ENCODE measurements around the gene RANBP3.
"Not testable (repeated sequence)": the region's sequence is repeated elsewhere in the genome, so short reads cannot be mapped to it uniquely, and the experiment has no call there.

The RANBP3 gene

GRCh38 chr19:6007866-6008265, 29.9 kb upstream of the RANBP3 start:
- DNase-seq (ENCODE audit: low read depth in 2 of 2), result no peak

- no peak for DNase-seq (ENCODE audit: low read depth in 2 of 2)
Observed at GRCh38 chr19:6006896-6007295, 29.0 kb upstream of the RANBP3 start.

GRCh38 chr19:6006070-6006446, 28.1 kb upstream of the RANBP3 start:
- DNase-seq (ENCODE audit: low read depth in 2 of 2), result not testable (repeated sequence)

- no peak for DNase-seq (ENCODE audit: low read depth in 2 of 2)
Observed at GRCh38 chr19:6005321-6006069, 27.6 kb upstream of the RANBP3 start.

DNA sequence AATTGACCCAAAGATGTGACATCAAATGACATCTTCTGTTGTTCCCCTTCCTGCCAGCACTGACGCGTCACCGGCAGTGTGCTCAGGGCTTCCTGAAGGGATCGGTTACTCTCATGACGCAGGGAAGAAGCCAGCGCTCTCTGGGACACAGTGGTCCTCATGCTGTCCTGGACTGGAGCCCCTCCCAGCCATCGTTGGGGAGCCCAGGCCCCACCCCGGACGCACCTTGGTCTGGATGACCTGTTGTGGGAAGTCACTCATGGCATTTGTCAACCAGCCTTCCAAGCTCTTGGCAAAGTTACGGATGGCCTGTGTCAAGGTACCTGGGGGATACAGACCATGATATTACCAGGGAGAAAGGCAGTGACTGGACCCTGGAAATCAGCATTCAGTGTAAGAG, 26.0 kb upstream of the RANBP3 start:
- DNase-seq (ENCODE audit: low read depth in 2 of 2), result no peak

DNA sequence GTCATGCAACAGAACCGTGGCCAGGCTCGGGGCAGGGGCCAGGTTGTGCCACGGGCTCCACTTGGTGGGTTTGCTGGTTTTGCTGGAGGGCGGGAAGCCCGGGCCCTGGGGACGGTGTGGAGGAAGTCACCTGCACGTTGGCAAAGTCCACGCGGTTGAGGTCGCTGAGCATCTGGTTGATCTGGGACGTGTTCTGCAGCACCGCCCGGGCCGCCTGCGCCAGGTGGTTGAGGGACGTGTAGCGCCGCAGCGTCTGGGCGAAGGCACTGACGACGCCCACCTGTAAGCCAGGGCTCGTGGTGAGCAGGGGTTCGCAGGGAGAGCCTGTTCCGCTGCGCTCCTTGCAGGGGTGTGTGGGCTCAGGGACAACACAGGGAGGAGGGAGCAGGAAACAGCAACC, 24.7 kb upstream of the RANBP3 start:
- no peak for DNase-seq (ENCODE audit: low read depth in 2 of 2)

GRCh38 chr19:6000228-6000847, 22.4 kb upstream of the RANBP3 start:
- DNase-seq (ENCODE audit: low read depth in 2 of 2), result no peak

DNA sequence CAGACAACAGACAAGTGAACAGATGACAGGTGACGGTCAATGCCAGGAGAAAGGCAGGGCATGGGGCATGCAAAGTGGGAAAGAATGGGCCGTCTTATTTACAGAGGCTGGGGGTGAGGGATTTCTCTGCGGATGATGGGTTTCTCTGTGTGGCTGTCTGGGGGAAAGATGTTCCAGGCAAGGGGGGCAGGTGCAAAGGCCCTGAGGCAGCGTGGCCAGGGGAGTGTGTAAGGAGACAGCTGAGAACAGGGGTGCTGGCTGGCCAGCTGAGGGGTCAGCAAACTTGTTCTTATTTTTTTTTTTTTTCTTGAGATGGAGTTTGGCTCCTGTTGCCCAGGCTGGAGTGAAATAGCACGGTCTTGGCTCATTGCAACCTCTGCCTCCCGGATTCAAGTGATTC, 21.8 kb upstream of the RANBP3 start:
- no peak for DNase-seq (ENCODE audit: low read depth in 2 of 2)

- DNase-seq (ENCODE audit: low read depth in 2 of 2), result no peak
Observed at GRCh38 chr19:5997371-5997770, 19.4 kb upstream of the RANBP3 start.

GRCh38 chr19:5996623-5997320, 18.8 kb upstream of the RANBP3 start:
- DNase-seq (ENCODE audit: low read depth in 2 of 2), result no peak

DNA sequence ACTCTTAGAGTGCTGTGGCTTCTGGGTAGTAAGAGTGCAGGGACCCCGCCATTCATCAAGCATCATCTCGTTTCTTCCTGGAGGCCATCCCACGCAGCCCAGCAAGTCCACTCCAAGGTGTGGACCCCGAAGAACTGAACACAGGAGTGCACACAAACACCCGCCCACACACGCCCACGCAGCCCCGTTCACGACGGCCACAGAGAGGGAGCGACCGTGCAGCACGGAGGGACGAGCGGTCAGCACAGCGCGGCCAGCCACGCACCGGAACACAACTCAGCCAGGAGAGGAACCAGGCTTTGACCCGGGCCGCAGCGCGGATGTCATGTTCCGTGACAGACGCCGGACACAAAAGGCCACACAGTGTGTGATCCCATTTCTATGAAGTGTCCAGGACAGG, 18.2 kb upstream of the RANBP3 start:
- DNase-seq (ENCODE audit: low read depth in 2 of 2), result no peak

GRCh38 chr19:5995606-5996005, 17.7 kb upstream of the RANBP3 start:
- no peak for DNase-seq (ENCODE audit: low read depth in 2 of 2)

DNA sequence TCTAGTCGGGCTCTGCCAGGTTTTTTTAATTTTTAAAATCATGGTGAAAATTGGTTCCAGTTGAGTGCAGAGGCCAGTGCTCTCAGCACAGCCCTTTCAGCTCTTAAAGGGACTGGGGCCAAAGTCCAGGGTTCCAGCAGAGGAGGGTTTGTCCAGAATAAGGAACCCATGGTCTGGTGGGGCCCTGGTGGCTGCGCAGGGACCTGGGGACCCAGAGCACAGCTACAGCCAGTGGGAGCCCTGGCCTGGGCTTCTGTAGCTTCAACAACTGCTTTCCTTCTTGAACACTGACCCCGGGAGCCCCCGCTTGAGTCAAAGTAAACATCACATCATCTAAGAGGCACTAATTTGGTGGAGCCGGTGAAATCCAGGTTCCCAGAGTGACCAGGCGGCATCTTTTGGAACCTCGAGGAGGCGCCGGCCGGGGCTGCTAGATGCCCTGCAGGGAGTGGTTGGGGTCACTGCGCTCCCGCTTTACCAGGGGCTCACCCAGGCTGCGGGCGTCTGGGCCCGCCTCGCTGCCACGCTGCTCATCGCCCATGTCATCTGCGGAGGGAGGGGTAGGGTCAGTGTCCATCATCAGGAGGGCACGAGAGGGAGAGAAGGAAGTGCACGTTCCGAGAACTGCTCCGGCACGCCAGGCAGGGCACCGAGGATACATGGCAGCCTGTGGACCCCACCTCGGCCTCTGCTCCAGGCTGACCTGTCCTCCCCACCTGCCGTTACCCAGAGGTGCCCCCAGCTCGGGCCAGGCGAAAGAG, 16.6 kb upstream of the RANBP3 start:
- no peak for DNase-seq (ENCODE audit: low read depth in 2 of 2)

DNA sequence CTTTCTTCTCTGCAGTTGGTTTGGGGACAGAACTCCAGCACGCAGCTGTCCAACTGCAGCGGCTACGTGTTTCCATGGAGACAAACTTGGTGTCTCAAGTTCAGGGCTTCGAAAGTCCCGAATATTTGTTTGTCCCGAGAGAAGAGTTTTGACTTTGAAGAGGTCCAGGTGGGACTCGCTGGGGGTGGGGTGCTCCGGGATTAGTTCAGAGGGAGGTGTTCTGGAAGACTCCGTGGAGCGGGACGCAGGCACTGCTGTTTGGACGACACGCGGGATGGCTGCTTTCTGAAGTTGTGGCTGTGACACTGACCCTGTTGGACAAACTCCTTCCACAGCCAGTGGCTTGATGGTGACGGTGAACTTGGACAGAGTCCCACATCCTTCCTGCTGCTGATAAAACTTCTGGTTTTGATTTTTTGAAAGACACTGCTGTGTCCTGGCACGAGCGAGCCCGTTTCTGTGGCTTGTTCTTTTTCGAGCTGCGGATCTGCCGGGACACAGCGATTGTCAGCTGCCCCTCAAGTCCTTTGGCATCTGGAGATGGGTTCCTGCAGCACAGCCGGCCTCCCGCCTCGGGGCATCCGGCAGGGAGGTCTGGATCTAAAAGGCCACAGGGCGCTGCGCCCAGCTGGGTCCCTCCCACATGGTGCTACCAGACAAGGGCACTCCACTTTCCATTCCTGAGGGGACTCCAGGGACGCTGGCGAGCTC, 15.9 kb upstream of the RANBP3 start:
- no peak for DNase-seq (ENCODE audit: low read depth in 2 of 2)

DNA sequence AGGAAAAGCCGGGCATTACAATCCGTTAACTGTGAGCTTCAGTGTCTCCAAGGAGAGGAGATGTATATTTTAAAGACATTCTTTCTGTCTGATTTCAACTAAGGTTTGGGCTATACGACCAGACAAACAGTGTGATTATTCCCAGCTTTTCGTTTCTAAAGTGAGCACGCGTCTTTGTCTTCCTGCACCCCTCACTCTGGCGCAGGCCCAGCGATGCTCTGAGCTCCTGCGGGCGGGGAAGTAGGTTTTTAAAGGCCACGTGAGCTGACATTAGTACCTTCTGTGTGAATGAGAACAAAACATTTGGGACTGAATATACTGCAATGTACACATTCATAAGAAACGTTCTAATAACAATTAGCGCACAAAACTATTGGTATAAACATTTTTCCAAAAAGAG, 15.3 kb upstream of the RANBP3 start:
- no peak for DNase-seq (ENCODE audit: low read depth in 2 of 2)

DNA sequence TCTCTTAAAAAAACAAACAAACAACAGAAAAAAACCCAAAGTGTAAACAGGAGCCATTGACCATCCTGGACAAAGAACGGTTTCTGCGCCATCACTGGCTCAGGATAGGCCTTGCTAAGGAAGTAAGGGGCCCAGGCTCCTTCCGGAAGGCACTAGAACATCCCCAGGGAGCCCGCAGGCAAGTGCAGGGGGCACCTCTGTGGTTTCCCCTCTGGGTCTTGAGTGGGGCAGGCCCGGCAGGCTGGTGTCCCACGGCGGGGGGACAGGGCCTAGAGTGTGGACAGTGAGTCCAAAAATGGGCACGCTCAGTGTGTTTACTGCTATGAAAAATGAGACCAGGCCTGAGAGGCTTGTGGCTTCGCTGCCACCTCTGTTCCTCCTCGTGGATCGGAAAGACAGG, 14.8 kb upstream of the RANBP3 start:
- DNase-seq (ENCODE audit: low read depth in 2 of 2), result no peak

DNA sequence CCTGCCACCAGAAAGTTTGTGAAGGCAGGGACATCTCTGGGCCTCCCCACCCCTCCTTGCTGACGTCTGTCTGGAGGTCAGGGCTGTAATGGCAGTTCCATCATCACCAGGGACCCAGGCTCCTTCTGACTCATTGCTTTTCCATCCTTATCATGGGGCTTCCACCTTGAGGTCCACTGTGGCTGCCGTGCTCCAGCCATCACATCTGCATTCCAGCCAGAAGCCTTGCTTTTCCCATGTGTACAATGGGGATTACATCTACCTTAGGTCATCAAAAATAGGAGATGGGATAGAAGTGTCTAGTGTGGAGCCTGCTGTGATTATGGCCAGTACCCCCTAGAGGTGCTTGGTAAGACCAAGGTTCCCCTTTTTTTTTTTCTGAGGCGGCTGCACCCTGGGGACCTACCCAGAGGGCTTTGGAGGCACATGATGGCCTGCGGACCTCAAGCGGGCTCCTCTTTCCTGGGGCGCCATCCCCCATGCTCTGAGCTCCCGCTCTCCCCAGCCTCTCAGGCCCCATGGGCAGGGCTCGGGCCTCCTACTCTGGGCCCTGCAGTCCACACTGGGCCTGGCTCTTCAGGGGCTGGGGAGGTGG, 13.4 kb upstream of the RANBP3 start:
- no peak for DNase-seq (ENCODE audit: low read depth in 2 of 2)

- no peak for DNase-seq (ENCODE audit: low read depth in 2 of 2)
Observed at GRCh38 chr19:5990289-5990797, 12.4 kb upstream of the RANBP3 start.

DNA sequence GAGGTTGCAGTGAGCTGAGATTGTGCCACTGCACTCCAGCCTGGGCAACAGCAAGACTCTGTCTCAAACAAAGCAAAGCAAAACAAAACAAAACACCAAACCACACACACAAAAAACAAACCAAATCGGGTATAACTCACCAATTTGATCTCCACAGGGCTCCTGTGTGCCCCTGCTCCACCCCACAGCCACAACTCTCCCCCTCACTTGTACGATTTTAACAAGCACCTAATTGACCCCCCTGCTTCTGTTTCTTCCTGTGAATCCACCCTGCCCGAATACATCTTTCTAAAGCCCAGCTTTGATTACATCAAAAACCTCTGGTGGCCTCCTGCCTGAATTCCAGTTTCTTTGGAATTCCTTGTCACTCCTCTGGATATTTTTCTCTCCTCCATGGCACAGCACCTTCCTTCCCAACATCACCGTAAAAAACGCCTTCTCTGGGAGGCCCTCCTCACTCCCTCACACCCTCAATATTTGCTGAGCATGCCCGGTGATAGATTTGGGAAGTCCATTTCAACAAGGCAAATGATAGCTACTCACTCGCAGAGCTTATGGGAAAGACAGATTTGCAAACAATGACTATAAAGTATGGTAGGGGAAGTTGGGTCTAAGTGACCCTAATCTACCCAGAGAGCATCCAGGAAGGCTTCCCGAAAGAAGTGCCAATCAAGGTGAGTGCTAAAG, 11.6 kb upstream of the RANBP3 start:
- no peak for DNase-seq (ENCODE audit: low read depth in 2 of 2)

All from stimulated activated CD4-positive, alpha-beta T cell treated with anti-CD3 and anti-CD28 coated beads, Interleukin-15, amount 100 ng/mL, for 48 hours (primary cell).